Epidermal melanocyte (primary cell): ENCODE results near the gene ZNF579.
"Not testable (repeated sequence)": the region's sequence is repeated elsewhere in the genome, so short reads cannot be mapped to it uniquely, and the experiment has no call there.

Experiments
- DNase-seq: peaks from one replicate; pipeline ENCODE4 v3.0.0; 2011; ENCODE audit warnings: low spot score; ENCODE audit not compliant: insufficient read length

The ZNF579 gene

GRCh38 chr19:55594996-55595545 lies 14.4 kb upstream of the ZNF579 start:
- DNase-seq: no peak

- DNase-seq: no peak
Observed at GRCh38 chr19:55593096-55593772, 12.6 kb upstream of the ZNF579 start.

GRCh38 chr19:55592391-55593090 lies 11.9 kb upstream of the ZNF579 start:
- DNase-seq: no peak

- no peak for DNase-seq
Observed at GRCh38 chr19:55591555-55591954, 10.9 kb upstream of the ZNF579 start.

GRCh38 chr19:55590617-55591016 lies 10.0 kb upstream of the ZNF579 start:
- no peak for DNase-seq

GRCh38 chr19:55590109-55590508 lies 9.5 kb upstream of the ZNF579 start:
- DNase-seq: no peak

- no peak for DNase-seq
Observed at GRCh38 chr19:55588738-55589137, 8.1 kb upstream of the ZNF579 start.

GRCh38 chr19:55586976-55587668 lies 6.5 kb upstream of the ZNF579 start:
- peak; percentile 97 for DNase-seq

GRCh38 chr19:55585658-55586339 lies 5.2 kb upstream of the ZNF579 start:
- peak; percentile 77 for DNase-seq

GRCh38 chr19:55584871-55585270 lies 4.2 kb upstream of the ZNF579 start:
- no peak for DNase-seq

GRCh38 chr19:55583897-55584296 lies 3.2 kb upstream of the ZNF579 start:
- DNase-seq: not testable (repeated sequence)

GRCh38 chr19:55582284-55582683 lies 1.6 kb upstream of the ZNF579 start:
- not testable (repeated sequence) for DNase-seq

- no peak for DNase-seq
Observed at GRCh38 chr19:55581823-55582223, 1.2 kb upstream of the ZNF579 start.

GRCh38 chr19:55581145-55581822 lies 636 bp upstream of the ZNF579 start:
- DNase-seq: no peak

GRCh38 chr19:55579766-55580621 lies 654 bp downstream of the ZNF579 start:
- DNase-seq: peak; percentile 44

GRCh38 chr19:55578761-55579747 lies 1.6 kb downstream of the ZNF579 start:
- no peak for DNase-seq

- DNase-seq: no peak
Observed at GRCh38 chr19:55578031-55578760, 2.5 kb downstream of the ZNF579 start.

- DNase-seq: no peak
Observed at GRCh38 chr19:55576746-55577145, 3.9 kb downstream of the ZNF579 start.
